Endothelial cell of hepatic sinusoid (primary cell): ENCODE data around the gene VAX1.

ENCODE experiments used
- in situ Hi-C: cut with HindIII; loops from 2 replicates; pipeline ENCODE4 v1.10.0; 2017; ENCODE audit warnings: low sequenced_read_pairs

VAX1 gene

GRCh38 chr10:117164592-117165537 is 26.8 kb upstream of the VAX1 start:
- in situ Hi-C loops = no loop called here

GRCh38 chr10:117163954-117164548 is 26.0 kb upstream of the VAX1 start:
- in situ Hi-C loops = no loop called here

GRCh38 chr10:117163061-117163953 is 25.2 kb upstream of the VAX1 start:
- in situ Hi-C loops = no loop called here

GRCh38 chr10:117162093-117163060 is 24.3 kb upstream of the VAX1 start:
- in situ Hi-C loops = no loop called here

GRCh38 chr10:117161386-117162033 is 23.4 kb upstream of the VAX1 start:
- in situ Hi-C loops = no loop called here

- in situ Hi-C loops = no loop called here
These were observed 22.5 kb upstream of the VAX1 start for GRCh38 chr10:117160567-117160966.

- in situ Hi-C loops = loop anchor here (5.0 kb wide), 2 partner anchors 357 to 492 kb away; no protein-coding TSS in a partner anchor
These were observed 21.3 kb upstream of the VAX1 start for GRCh38 chr10:117159390-117159789.

- in situ Hi-C loops = loop anchor here (5.0 kb wide), 2 partner anchors 356 to 491 kb away; no protein-coding TSS in a partner anchor
These were observed 20.2 kb upstream of the VAX1 start for GRCh38 chr10:117158297-117158696.

GRCh38 chr10:117152668-117153067 is 14.6 kb upstream of the VAX1 start:
- in situ Hi-C loops = no loop called here

GRCh38 chr10:117148284-117148683 is 10.2 kb upstream of the VAX1 start:
- in situ Hi-C loops = no loop called here

- in situ Hi-C loops = no loop called here
These were observed 6.9 kb upstream of the VAX1 start for GRCh38 chr10:117145019-117145418.

- in situ Hi-C loops = no loop called here
These were observed 5.2 kb upstream of the VAX1 start for GRCh38 chr10:117143103-117143823.

- in situ Hi-C loops = no loop called here
These were observed 2.4 kb upstream of the VAX1 start for GRCh38 chr10:117140525-117140902.

GRCh38 chr10:117139581-117140524 is 1.8 kb upstream of the VAX1 start:
- in situ Hi-C loops = no loop called here

- in situ Hi-C loops = no loop called here
These were observed 939 bp upstream of the VAX1 start for GRCh38 chr10:117138838-117139580.

GRCh38 chr10:117137031-117137910 is 799 bp downstream of the VAX1 start:
- in situ Hi-C loops = no loop called here
